Measurements from ENCODE around the gene CST5. TPM values are rescaled to one million over a fixed set of nuclear protein-coding genes. Genes with fewer than 3 reads are reported as not detected.
"Not testable (repeated sequence)": the region's sequence is repeated elsewhere in the genome, so short reads cannot be mapped to it uniquely, and the experiment has no call there.

CST5 gene
- total and polyA plus RNA-seq, 12 donors, result not detected

- WGBS, 2 donors, result 35 to 48% methylated on average over 8 of the region's 8 CpGs
- no peak for ATAC-seq
- Histone ChIP-seq H3K9me3 (no peaks in the 10 kb centered on the region), H3K36me3 (no peaks in the 10 kb centered on the region), H3K4me1 (no peaks in the 10 kb centered on the region), H3K4me3 (no peak overlapping the region), H3K27ac (no peak overlapping the region), H3K27me3 (peaks cover 0 to 16% (median 8%) of the 10 kb centered on the region in 7 donors)
- TF ChIP-seq CTCF (IDR thresholded peaks at IDR 0.05), result no peak
- no peak for DNase-seq
- intact Hi-C loops (cut with DNase I), result no loop called here
These were observed 345 bp upstream of the CST5 start for GRCh38 chr20:23879811-23880374.

- no peak for DNase-seq
- ATAC-seq, result no peak
- no peaks in the 10 kb centered on the region for H3K36me3 ChIP-seq
- no peak overlapping the region for H3K4me3 ChIP-seq
- intact Hi-C loops (cut with DNase I), result no loop called here
- no peak for TF ChIP-seq CTCF (IDR thresholded peaks at IDR 0.05)
- whole genome bisulfite sequencing, 2 donors, result 68 to 74% methylated on average over 7 of the region's 7 CpGs
- no peak overlapping the region for H3K27ac ChIP-seq
- no peaks in the 10 kb centered on the region for H3K9me3 ChIP-seq
- H3K27me3 ChIP-seq, result peaks cover 0 to 22% (median 15%) of the 10 kb centered on the region in 7 donors
- H3K4me1 ChIP-seq, result no peaks in the 10 kb centered on the region
These were observed 761 bp downstream of the CST5 start for GRCh38 chr20:23878787-23879186.

- H3K9me3 ChIP-seq; H3K4me1 ChIP-seq; H3K36me3 ChIP-seq; ATAC-seq; intact Hi-C loops (cut with DNase I); H3K4me3 ChIP-seq; DNase-seq; H3K27ac ChIP-seq: not testable (repeated sequence)
- 87 to 88% methylated on average over 1 of the region's 2 CpGs for WGBS, 2 donors
- peaks cover 0 to 27% (median 15%) of the 10 kb centered on the region in 7 donors for H3K27me3 ChIP-seq
These were observed 1.5 kb downstream of the CST5 start for GRCh38 chr20:23878016-23878542.

GRCh38 chr20:23877524-23877923, 2.0 kb downstream of the CST5 start:
- no peaks in the 10 kb centered on the region for H3K9me3 ChIP-seq
- DNase-seq (no peak), ATAC-seq (no peak)
- no peak overlapping the region for H3K4me3 ChIP-seq
- H3K27ac ChIP-seq, result no peak overlapping the region
- H3K4me1 ChIP-seq, result no peaks in the 10 kb centered on the region
- intact Hi-C loops (cut with DNase I), result no loop called here
- no peaks in the 10 kb centered on the region for H3K36me3 ChIP-seq
- H3K27me3 ChIP-seq, result peaks cover 0 to 29% (median 17%) of the 10 kb centered on the region in 7 donors
- no peak for TF ChIP-seq CTCF (IDR thresholded peaks at IDR 0.05)
- WGBS, 2 donors, result 83 to 87% methylated on average over 6 of the region's 6 CpGs

- intact Hi-C loops (cut with DNase I), result no loop called here
- no peak overlapping the region for H3K27ac ChIP-seq
- DNase-seq, result no peak
- no peak for TF ChIP-seq CTCF (IDR thresholded peaks at IDR 0.05)
- peaks cover 0 to 44% (median 29%) of the 10 kb centered on the region in 7 donors for H3K27me3 ChIP-seq
- H3K4me3 ChIP-seq, result no peak overlapping the region
- no peak for ATAC-seq
- 68 to 72% methylated on average over 6 of the region's 6 CpGs for WGBS, 2 donors
- H3K36me3 ChIP-seq, result no peaks in the 10 kb centered on the region
- H3K4me1 ChIP-seq, result no peaks in the 10 kb centered on the region
- H3K9me3 ChIP-seq, result no peaks in the 10 kb centered on the region
These were observed 3.8 kb downstream of the CST5 start for GRCh38 chr20:23875606-23876237.
